Measurements from ENCODE around the gene CLTCL1.
"Not testable (repeated sequence)": the region's sequence is repeated elsewhere in the genome, so short reads cannot be mapped to it uniquely, and the experiment has no call there.

Gene CLTCL1

GRCh38 chr22:19175602-19176174 is 115.8 kb downstream of the CLTCL1 start:
- no peak for DNase-seq
- ATAC-seq: no peak

DNA sequence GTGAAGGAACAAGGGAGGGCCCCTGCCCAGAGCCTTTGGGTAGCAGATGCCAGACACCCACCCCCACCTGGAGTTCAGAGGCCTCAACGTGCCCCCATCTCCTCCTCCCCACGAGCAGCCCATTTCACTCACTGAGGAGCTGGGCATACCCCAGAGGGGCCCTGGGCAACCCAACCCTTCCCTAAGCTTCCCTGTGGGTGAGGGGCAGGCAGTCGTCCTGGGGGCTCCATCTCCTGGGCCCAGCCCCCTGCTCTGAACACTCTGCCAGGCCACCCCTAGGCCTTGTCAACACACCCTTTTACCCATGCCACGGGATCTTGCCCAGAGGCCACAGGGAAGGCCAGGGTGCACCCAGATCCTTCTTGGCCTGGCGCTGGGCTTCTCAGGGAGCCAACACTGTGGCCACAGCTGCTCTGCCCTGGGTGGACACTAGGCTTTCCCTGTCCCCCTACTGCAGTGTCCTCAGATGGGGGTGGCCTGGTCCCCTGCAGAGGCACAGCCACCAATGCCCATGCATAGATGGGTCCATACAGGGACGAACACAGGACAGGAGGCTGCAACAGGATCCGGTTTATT is 116.4 kb downstream of the CLTCL1 start:
- DNase-seq (no peak), ATAC-seq (no peak)

GRCh38 chr22:19174106-19175025 is 117.2 kb downstream of the CLTCL1 start:
- ATAC-seq: no peak
- no peak for DNase-seq

DNA sequence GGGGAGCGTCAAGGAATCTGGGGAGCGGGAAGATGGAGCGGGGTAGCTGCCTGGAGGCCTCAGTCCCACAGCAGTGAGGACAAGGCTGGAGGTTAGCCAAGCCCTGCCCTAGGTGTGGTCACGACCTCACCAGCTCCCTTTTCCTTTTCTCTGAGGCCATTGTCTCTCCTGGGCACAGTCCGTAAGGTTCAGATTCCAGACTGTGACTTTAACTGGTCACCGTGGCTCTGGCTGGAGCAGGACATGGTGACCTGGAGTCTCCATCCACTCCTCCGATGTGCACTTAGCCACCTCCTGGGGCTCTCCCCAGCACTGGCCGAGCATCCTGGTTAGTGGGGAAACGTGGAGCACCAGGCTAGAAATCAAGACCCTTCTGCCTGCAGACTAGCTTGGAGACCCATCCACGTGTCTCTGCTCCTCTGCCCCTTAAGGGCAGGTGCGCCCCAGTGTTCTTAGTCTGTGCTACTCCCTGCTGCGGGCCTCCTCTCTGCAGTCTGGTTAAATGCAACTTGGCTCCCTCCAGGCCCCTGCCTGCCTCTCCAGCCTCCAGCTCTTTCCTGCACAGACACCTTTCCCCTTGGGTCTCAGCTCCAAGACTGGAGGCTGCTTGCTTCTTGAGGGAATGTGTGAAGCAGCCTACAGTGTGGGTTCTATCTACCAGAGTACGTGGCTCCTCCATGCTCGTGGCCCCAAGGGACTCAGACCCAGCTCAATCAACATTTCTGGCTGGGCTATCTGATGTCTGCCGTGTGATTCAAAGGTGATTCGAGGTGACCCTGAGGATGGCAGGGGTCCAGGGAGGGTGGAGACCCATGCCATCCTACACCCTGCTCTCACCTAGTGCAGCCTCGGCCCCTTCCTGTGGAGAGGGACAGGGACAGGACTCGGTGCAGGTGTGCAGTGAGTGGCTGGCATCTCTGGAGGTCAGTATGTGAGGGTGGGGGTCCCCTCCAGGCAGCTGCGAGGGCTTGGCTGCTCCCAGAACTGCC is 118.2 kb downstream of the CLTCL1 start:
- DNase-seq: no peak
- no peak for ATAC-seq

- DNase-seq (no peak), ATAC-seq (no peak)
Observed at GRCh38 chr22:19172213-19173046, 119.1 kb downstream of the CLTCL1 start.

DNA sequence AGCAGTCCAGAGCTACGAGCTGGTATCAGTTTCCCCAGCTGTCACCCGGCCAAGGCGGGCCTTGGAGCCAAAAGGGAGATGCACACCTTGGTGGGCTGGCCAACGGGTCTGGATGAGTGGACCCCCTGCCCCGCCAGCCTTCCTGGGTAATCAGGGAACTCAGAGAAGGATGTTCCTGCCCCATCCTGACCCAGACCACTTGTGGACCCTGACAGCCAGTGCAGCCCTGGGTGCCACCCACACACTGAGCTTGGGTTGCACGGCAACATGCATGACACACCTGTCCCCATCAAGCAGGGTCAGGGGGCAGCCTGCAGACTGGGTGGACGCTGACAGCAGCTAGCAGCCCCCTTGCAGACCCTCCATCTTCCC is 121.6 kb downstream of the CLTCL1 start:
- no peak for DNase-seq
- ATAC-seq: no peak

DNA sequence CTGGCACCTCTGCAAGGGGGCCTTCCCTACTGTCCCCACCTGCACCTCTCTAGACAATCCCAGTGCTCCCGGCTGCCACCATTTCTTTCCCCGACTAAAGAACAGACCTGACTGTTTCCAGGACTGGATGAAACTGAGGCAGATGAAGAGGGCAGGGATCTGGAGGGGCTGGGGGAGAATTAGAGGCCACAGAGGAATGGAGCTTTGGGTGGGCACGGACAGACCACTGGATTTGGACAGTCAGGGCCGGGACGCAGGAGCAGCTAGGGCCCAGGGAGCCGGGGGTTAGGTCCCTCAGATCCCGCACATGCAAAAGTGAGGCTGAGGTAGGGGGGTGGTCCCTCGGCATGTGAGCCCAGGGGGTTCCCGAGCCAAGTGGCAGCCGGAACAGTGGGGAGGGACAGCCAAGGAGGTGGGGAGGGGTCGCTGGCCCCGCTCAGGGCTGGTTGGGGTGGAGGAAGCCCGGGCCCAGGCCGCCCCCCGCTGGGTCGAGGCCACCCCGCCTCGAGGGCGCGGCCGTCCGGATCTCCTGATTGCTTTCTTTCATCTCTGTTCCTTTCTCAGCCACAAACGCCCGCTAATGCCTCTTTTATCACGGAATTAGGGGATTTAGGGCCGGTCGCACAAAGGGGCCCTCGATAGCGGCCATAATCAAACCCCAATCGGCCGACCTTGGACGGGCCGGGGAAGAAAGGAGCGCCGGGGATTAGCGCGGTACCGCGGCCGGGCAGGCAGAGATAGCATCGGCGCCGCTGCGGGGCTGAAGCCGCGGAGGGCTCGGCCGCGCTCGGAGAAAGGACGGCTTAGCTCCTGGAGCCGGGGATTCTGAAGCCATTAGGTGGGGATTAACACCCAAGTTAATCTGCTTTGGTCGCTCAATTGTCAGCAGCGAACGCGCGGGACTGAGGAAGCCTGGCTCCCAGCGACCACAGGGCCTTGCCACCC is 122.2 kb downstream of the CLTCL1 start:
- DNase-seq (no peak), ATAC-seq (no peak)

GRCh38 chr22:19168088-19168890 is 123.2 kb downstream of the CLTCL1 start:
- DNase-seq (no peak), ATAC-seq (no peak)

GRCh38 chr22:19167106-19167869 is 124.2 kb downstream of the CLTCL1 start:
- ATAC-seq (no peak), DNase-seq (no peak)

- no peak for DNase-seq
- ATAC-seq: no peak
Observed at GRCh38 chr22:19166421-19166820, 125.1 kb downstream of the CLTCL1 start.

- DNase-seq (no peak), ATAC-seq (no peak)
Observed at GRCh38 chr22:19164425-19164824, 127.1 kb downstream of the CLTCL1 start.

DNA sequence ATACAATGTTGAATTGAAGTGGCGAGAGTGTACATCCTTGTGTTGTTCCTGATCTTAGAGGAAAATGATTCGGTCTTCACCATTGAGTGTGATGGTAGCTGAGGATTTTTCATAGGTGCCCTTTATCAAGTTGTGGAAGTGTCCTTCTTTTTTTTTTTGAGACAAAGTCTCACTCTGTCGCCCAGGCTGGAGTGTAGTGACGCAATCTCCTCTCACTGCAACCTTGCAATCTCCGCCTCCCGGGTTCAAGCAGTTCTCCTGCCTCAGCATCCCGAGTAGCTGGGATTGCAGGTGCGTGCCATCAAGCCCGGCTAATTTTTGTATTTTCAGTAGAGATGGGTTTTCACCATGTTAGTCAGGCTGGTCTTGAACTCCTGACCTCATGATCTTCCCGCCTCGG is 132.9 kb downstream of the CLTCL1 start:
- ATAC-seq, DNase-seq: not testable (repeated sequence)

DNA sequence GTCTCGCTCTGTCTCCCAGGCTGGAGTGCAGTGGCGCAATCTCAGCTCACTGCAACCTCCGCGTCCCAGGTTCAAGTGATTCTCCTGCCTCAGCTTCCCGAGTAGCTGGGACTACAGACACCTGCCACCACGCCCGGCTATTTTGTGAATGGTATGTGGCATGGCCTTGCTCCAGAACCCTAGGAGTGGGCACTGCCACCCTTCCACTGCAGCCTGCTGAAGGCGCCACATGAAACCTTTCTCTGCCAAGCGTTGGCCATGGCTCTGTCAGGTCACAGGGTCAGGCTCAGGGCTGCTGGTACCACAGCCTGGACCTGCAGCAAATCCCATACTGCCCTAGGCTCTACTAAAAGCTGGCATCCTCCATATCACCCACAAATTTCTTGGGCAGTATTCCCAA is 135.4 kb downstream of the CLTCL1 start:
- ATAC-seq, DNase-seq: not testable (repeated sequence)

GRCh38 chr22:19152942-19153883 is 138.3 kb downstream of the CLTCL1 start:
- DNase-seq: no peak
- ATAC-seq: no peak

GRCh38 chr22:19151329-19152191 is 140.0 kb downstream of the CLTCL1 start:
- ATAC-seq: no peak
- no peak for DNase-seq

Measured in stimulated activated naive CD8-positive, alpha-beta T cell treated with anti-CD3 and anti-CD28 coated beads, Interleukin-15, Interleukin-2, amounts not matched to agents 100 U/mL and 50 U/mL, for 24 hours (primary cell).